ES-I3 (cell line): ENCODE measurements around the gene MCC.
"Not testable (repeated sequence)": the region's sequence is repeated elsewhere in the genome, so short reads cannot be mapped to it uniquely, and the experiment has no call there.

Source experiments
- H3K36me3 ChIP-seq: 2 replicates; pipeline ENCODE4 v1.6.1; 2013; ENCODE audit warnings: mild to moderate bottlenecking, low read length, control low read depth, moderate library complexity; ENCODE audit not compliant: insufficient read depth
- H3K4me1 ChIP-seq: 2 replicates; pipeline ENCODE4 v1.6.1; 2013; ENCODE audit warnings: mild to moderate bottlenecking, control low read depth, low read length; ENCODE audit not compliant: insufficient read depth
- H3K9ac ChIP-seq: 2 replicates; pipeline ENCODE4 v1.6.1; 2013; ENCODE audit warnings: low read depth, mild to moderate bottlenecking, low read length, moderate library complexity
- H3K9me3 ChIP-seq: 2 replicates; pipeline ENCODE4 v1.6.1; 2013; ENCODE audit warnings: mild to moderate bottlenecking, low read length, moderate library complexity; ENCODE audit not compliant: control insufficient read depth, insufficient read depth

MCC gene

GRCh38 chr5:113084402-113085083, 403.7 kb downstream of the MCC start:
- Histone ChIP-seq H3K36me3 (no peaks in the 10 kb centered on the region; the same call in 1 of the 2 replicates), H3K4me1 (peaks cover 8% of the 10 kb centered on the region), H3K9ac (no peak overlapping the region), H3K9me3 (no peaks in the 10 kb centered on the region)

GRCh38 chr5:113083481-113083880, 404.8 kb downstream of the MCC start:
- Histone ChIP-seq H3K9ac (no peak overlapping the region), H3K4me1 (peaks cover 8% of the 10 kb centered on the region), H3K36me3 (no peaks in the 10 kb centered on the region; the same call in 1 of the 2 replicates), H3K9me3 (no peaks in the 10 kb centered on the region)

GRCh38 chr5:113082547-113082905, 405.7 kb downstream of the MCC start:
- no peaks in the 10 kb centered on the region for H3K9me3 ChIP-seq
- H3K4me1 ChIP-seq = peaks cover 8% of the 10 kb centered on the region
- H3K9ac ChIP-seq = no peak overlapping the region
- no peaks in the 10 kb centered on the region; the same call in 1 of the 2 replicates for H3K36me3 ChIP-seq

GRCh38 chr5:113081881-113082546, 406.2 kb downstream of the MCC start:
- Histone ChIP-seq H3K4me1 (peaks cover 8% of the 10 kb centered on the region), H3K9me3 (no peaks in the 10 kb centered on the region), H3K9ac (no peak overlapping the region), H3K36me3 (no peaks in the 10 kb centered on the region; the same call in 1 of the 2 replicates)

GRCh38 chr5:113081091-113081839, 407.0 kb downstream of the MCC start:
- H3K9ac ChIP-seq = no peak overlapping the region
- H3K9me3 ChIP-seq = no peaks in the 10 kb centered on the region
- H3K36me3 ChIP-seq = no peaks in the 10 kb centered on the region; the same call in 1 of the 2 replicates
- peaks cover 8% of the 10 kb centered on the region for H3K4me1 ChIP-seq

- H3K4me1 ChIP-seq = peaks cover 19% of the 10 kb centered on the region
- not testable (repeated sequence) for H3K9me3 ChIP-seq, H3K9ac ChIP-seq, H3K36me3 ChIP-seq
Observed at GRCh38 chr5:113076649-113077048, 411.6 kb downstream of the MCC start.

DNA sequence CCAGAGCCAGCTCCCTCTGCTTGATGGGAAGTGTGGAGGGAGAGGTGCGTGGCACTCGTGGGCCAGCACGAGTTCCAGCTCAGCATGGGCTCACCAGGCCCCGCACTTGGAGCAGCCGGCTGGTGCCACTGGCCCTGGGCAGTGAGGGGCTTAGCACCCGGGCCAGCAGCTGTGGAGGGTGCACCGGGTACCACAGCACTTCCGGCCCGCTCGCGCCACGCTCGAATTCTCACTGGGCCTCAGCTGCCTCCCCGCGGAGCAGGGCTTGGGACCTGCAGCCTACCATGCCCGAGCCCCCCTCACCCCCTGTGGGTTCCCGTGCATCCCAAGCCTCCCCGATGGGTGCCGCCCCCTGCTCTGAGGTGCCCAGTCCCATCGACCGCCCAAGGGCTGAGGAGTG, 413.2 kb downstream of the MCC start:
- H3K36me3 ChIP-seq = no peaks in the 10 kb centered on the region
- no peaks in the 10 kb centered on the region for H3K9me3 ChIP-seq
- H3K9ac ChIP-seq = no peak overlapping the region
- peaks cover 22% of the 10 kb centered on the region for H3K4me1 ChIP-seq

DNA sequence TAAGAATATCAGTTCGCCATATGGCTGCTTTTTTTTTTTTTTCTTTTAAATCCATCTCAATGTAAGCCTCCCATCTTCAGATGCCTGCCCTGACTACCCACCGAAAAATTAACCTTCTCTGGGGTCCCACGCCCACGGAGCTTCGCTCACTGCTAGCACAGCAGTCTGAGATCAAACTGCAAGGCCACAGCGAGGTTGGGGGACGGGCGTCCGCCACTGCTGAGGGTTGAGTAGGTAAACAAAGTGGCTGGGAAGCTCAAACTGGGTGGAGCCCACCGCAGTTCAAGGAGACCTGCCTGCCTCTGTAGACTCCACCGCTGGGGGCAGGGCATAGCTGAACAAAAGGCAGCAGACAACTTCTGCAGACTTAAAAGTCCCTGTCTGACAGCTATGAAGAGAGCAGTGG, 414.6 kb downstream of the MCC start:
- H3K36me3 ChIP-seq, H3K9me3 ChIP-seq, H3K9ac ChIP-seq: not testable (repeated sequence)
- H3K4me1 ChIP-seq = peaks cover 34% of the 10 kb centered on the region

DNA sequence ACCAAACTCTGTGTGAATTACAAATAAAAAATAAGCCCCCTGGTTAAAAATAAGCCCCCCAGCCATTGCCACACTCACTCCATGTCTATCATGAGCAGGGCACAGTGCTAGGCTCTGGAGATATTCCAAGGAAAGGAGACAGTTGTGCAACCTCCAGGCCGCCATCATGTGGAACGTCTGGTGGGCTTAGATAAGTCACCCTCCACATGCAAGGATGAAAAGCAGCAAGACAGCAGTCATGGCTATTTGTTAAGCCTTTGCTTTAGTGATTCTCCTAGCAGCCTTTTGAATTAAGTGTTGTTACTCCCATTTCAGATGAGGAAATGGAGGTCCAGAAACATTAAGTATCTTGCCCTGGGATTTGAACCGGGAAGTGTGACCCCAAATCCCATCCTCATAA, 416.9 kb downstream of the MCC start:
- Histone ChIP-seq H3K4me1 (peaks cover 37% of the 10 kb centered on the region), H3K36me3 (no peaks in the 10 kb centered on the region), H3K9ac (no peak overlapping the region), H3K9me3 (no peaks in the 10 kb centered on the region)

GRCh38 chr5:113070901-113071300, 417.4 kb downstream of the MCC start:
- H3K36me3 ChIP-seq = no peaks in the 10 kb centered on the region
- H3K9me3 ChIP-seq = no peaks in the 10 kb centered on the region
- H3K4me1 ChIP-seq = peaks cover 37% of the 10 kb centered on the region
- H3K9ac ChIP-seq = no peak overlapping the region

DNA sequence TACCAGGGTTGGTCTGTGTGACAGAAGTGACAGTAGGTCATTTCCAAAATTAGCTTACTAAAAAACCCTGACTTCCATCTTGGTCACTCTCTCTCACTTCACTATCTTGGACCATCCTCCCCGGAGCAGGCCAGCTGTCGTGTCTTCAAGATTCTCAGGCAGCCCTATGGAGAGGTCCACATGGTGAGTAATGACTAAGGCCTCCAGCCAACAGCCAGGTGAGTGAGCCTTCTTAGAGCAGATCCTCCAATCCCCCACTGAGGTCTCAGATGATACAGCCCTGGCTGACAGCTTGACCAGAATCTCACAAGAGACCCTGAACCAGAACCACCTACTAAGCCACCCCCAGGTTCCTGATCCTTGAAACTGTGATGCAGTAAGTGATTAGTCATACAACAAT, 419.7 kb downstream of the MCC start:
- peaks cover 36% of the 10 kb centered on the region for H3K4me1 ChIP-seq
- H3K36me3 ChIP-seq = no peaks in the 10 kb centered on the region
- no peak overlapping the region for H3K9ac ChIP-seq
- H3K9me3 ChIP-seq = no peaks in the 10 kb centered on the region

GRCh38 chr5:113067635-113068344, 420.5 kb downstream of the MCC start:
- H3K36me3 ChIP-seq = no peaks in the 10 kb centered on the region
- H3K4me1 ChIP-seq = peaks cover 28% of the 10 kb centered on the region
- H3K9ac ChIP-seq = no peak overlapping the region
- H3K9me3 ChIP-seq = no peaks in the 10 kb centered on the region

GRCh38 chr5:113065626-113066025, 422.6 kb downstream of the MCC start:
- Histone ChIP-seq H3K9me3 (no peaks in the 10 kb centered on the region), H3K9ac (no peak overlapping the region), H3K4me1 (peaks cover 16% of the 10 kb centered on the region), H3K36me3 (no peaks in the 10 kb centered on the region)

- Histone ChIP-seq H3K9me3 (no peaks in the 10 kb centered on the region), H3K9ac (no peak overlapping the region), H3K36me3 (no peaks in the 10 kb centered on the region), H3K4me1 (peaks cover 13% of the 10 kb centered on the region)
Observed at GRCh38 chr5:113064806-113065205, 423.4 kb downstream of the MCC start.
